ENCODE measurements around the gene NR0B2.
"Not testable (repeated sequence)": the region's sequence is repeated elsewhere in the genome, so short reads cannot be mapped to it uniquely, and the experiment has no call there.

- TF ChIP-seq EZH2 (IDR thresholded peaks at IDR 0.05; ENCODE audit: borderline replicate concordance, low read length); CTCF (conservative IDR thresholded peaks at IDR 0.05 in 1 of 2, IDR thresholded peaks at IDR 0.05 in 1 of 2; ENCODE audit: extremely low read depth in 1 of 2, insufficient read depth in 1 of 2, low read depth in 1 of 2, low read length in 2 of 2): not testable (repeated sequence)
Observed at GRCh38 chr1:26873097-26873496, 40.7 kb downstream of the NR0B2 start.

Data from mammary epithelial cell (primary cell).